ENCODE measurements around the gene EIF3D.

EIF3D gene

GRCh38 chr22:36506637-36507517, 22.1 kb downstream of the EIF3D start, which contains the start of gene FOXRED2 (continued):
- peak; percentile 33; the same call in 1 of the 2 replicates for TF ChIP-seq ZNF639 (tag by site-specific recombination; IDR thresholded peaks at IDR 0.05)

GRCh38 chr22:36505998-36506635, 22.8 kb downstream of the EIF3D start:
- Histone ChIP-seq H3K27ac (ENCODE audit: extremely low read depth, low read depth, low read length) (peak overlapping the region; percentile 85), H3K36me3 (ENCODE audit: control insufficient read depth in 2 of 2, insufficient read depth in 1 of 2, low read length in 2 of 2) (peaks cover 20 to 64% of the 10 kb centered on the region in 2 experiments), H3K4me1 (ENCODE audit: control insufficient read depth, insufficient read depth, low read length) (peaks cover 3% of the 10 kb centered on the region; the same call in 1 of the 2 replicates), H3K4me3 (ENCODE audit: low read depth, low read length) (peak overlapping the region; percentile 58), H3K9me3 (ENCODE audit: control insufficient read depth, insufficient read depth, low read depth, low read length) (no peaks in the 10 kb centered on the region)
- CTCF ChIA-PET: no interaction called here
- TF ChIP-seq ZXDB (tag by site-specific recombination; IDR thresholded peaks at IDR 0.05) (0 out of 2 replicates have a peak, but pooled peaks have one; percentile 11), KLF1 (tag by site-specific recombination; IDR thresholded peaks at IDR 0.05) (no peak), BCL6B (tag by site-specific recombination; IDR thresholded peaks at IDR 0.05) (no peak), ZBTB8A (tag by site-specific recombination; IDR thresholded peaks at IDR 0.05) (peak; percentile 75)
- POLR2A ChIA-PET: interaction anchor here (1.0 to 5.9 kb wide), 8 partner anchors 9 to 267 kb away, joined by 3 to 35 read pairs (median 6); partner anchors contain the start of genes APOL2, EIF3D and TXN2

GRCh38 chr22:36497910-36498665, 30.9 kb downstream of the EIF3D start:
- CTCF ChIA-PET: interaction anchor here (0.6 to 1.2 kb wide), 3 partner anchors 12 to 193 kb away, joined by 3 to 7 read pairs (median 4); no protein-coding TSS in a partner anchor
- Histone ChIP-seq H3K4me3 (ENCODE audit: low read depth, low read length) (no peak overlapping the region), H3K9me3 (ENCODE audit: control insufficient read depth, insufficient read depth, low read depth, low read length) (no peaks in the 10 kb centered on the region), H3K4me1 (ENCODE audit: control insufficient read depth, insufficient read depth, low read length) (no peaks in the 10 kb centered on the region), H3K27ac (ENCODE audit: extremely low read depth, low read depth, low read length) (no peak overlapping the region), H3K36me3 (ENCODE audit: control insufficient read depth in 2 of 2, insufficient read depth in 1 of 2, low read length in 2 of 2) (peaks cover 40 to 95% of the 10 kb centered on the region in 2 experiments)
- POLR2A ChIA-PET: no interaction called here
- no peak for TF ChIP-seq ZNF76 (tag by site-specific recombination; IDR thresholded peaks at IDR 0.05; ENCODE audit: borderline replicate concordance, low read depth)
- TF ChIP-seq RBAK (tag by site-specific recombination; IDR thresholded peaks at IDR 0.05): no peak
- TF ChIP-seq ZNF580 (tag by site-specific recombination; IDR thresholded peaks at IDR 0.05): no peak
- TF ChIP-seq ZNF704 (tag by site-specific recombination; IDR thresholded peaks at IDR 0.05): no peak
- no peak for TF ChIP-seq ZBTB1 (tag by site-specific recombination; IDR thresholded peaks at IDR 0.05)
- TF ChIP-seq ZNF660 (tag by site-specific recombination; IDR thresholded peaks at IDR 0.05): no peak
- no peak for TF ChIP-seq ZNF16 (tag by site-specific recombination; IDR thresholded peaks at IDR 0.05; ENCODE audit: low read depth)
- TF ChIP-seq ZNF10 (tag by site-specific recombination; IDR thresholded peaks at IDR 0.05): no peak
- TF ChIP-seq ZNF391 (tag by site-specific recombination; IDR thresholded peaks at IDR 0.05; ENCODE audit: borderline replicate concordance, low read depth): no peak
- no peak for TF ChIP-seq ZNF354C (tag by site-specific recombination; IDR thresholded peaks at IDR 0.05; ENCODE audit: borderline replicate concordance, low read depth)
- no peak for TF ChIP-seq ZFHX2 (tag by site-specific recombination; conservative IDR thresholded peaks at IDR 0.05)
- TF ChIP-seq ZNF37A (tag by site-specific recombination; IDR thresholded peaks at IDR 0.05): no peak
- no peak for TF ChIP-seq HOXC10 (CRISPR knock-in tag; IDR thresholded peaks at IDR 0.05)
- no peak for TF ChIP-seq ZBTB7A (tag by site-specific recombination; IDR thresholded peaks at IDR 0.05; ENCODE audit: low read depth)
- TF ChIP-seq ZNF324 (tag by site-specific recombination; IDR thresholded peaks at IDR 0.05): no peak
- no peak for TF ChIP-seq ZNF239 (tag by site-specific recombination; IDR thresholded peaks at IDR 0.05)
- TF ChIP-seq PRDM4 (tag by site-specific recombination; IDR thresholded peaks at IDR 0.05): no peak
